Skin of body (tissue), 2 donors: ENCODE data around the gene SNTG2. TPM values are rescaled to one million over a fixed set of nuclear protein-coding genes. Genes with fewer than 3 reads are reported as not detected.

ENCODE experiments used
- DNase-seq: peaks from one replicate; lab custom pipeline; 2025; lab: John Stamatoyannopoulos, UW
- total RNA-seq: library from RNA; depleted of rRNA; stranded (reverse); fragments of >200 nt; gene quantifications from one replicate; pipeline ENCODE4 v1.2.3, GENCODE V29; 2014

SNTG2 gene
- total RNA-seq, 1 donor from 2014 or later = 5.2 TPM

DNA sequence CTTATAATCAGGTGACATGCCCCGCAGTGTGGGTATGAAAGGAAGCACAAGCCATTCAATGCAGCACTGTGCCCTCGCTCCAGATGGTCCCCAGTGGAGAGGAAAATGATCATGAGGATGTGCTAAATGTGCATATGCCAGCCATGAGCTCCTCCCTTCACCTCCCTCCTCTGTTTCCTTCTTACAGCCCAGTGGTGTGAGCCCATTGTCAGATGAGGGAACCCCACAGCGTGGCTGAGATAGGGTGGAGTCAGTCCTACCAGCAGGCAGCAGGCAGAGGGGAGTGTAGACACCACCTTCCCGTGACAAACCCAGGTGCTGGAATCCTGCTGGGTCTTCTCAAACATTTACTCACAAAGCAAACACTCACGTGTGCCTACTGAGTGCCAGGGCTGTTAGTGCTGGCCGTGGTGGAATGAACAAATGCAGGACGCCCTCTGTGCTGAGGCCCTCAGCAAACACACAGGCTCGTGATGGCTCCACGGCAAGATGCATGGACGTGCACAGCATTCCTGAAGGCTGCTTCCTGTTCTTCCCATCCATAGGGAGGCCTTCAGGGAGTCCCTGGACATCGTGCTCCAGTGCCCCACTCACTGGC lies 280.9 kb downstream of the SNTG2 start:
- DNase-seq = no peak

DNA sequence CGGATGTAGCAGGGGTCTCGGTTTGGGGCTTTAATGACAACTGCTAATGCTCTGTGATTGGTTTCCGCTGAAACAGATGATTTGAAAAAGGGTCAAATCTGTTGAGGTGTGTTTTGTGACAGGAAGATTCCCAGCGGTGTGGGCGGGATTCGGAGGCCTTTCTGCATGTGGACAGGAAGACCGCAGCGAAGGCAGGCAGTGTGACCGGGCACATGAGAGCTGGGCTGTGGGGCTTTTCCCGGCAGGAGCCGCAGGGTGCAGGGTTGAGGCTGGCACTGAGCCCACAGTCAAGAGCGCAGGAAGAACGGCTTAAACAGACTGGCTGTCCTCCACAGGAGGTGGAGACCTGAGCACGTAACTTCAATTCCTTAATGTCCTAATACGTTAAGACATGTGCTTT lies 282.6 kb downstream of the SNTG2 start:
- DNase-seq = no peak

DNA sequence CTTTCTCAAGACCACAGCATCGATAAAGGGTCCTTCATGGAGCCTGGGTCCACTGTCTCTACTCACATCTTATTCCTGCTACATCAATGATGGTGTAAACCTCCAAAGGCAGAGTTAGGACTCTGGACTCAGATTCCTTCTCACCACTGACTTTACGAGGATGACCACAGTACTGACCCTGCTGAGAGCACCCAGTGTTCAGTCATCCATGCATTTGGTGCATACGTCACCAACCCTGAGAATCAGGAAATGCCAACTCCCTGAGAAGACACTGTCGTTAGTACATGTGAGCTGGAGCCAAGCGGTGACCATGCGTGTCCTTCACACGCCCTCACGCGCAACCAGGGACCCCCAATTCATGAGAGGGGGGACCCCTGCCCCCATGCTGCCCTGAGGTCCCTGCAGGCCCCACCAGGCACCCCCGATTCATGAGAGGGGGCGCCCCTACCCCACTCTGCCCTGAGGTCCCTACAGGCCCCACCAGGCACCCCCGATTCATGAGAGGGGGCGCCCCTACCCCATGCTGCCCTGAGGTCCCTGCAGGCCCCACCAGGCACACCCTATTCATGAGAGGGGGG lies 284.2 kb downstream of the SNTG2 start:
- no peak for DNase-seq

DNA sequence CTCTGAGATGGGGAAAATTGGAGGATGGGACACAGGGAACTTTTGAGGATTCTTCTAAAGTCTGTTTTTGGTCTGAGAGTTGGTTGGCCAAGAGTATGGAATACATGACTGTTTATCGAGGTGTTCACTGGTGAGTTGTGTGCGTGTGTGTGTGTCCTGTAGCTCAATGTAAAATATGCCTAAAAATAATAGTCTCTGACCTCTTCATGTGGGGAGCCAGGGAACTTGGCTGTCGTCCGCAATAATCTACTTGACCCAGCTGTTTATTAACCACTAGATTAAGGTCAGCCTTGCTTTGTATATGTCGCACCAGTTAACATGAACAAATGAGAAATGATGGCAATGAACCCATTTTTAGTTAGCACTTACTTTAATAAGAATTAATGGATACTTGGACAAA lies 285.2 kb downstream of the SNTG2 start:
- no peak for DNase-seq

DNA sequence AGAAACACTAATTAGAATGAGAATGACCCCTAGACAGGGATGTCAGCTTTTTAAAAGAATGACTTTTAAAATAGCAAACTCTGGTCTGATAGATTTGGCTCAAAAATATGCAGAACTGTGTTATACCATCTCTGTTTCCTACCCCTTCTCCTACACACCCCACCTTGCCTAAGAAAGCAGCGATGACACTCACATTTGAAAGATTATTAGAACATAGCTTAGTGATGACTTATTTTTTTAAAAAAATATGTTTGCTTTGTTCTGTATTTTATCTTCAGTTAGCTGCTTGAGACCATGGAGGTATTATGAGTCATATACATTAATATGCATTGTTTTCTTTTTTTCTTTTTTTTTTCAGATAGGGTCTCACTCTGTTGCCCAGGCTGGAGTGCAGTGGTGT lies 286.0 kb downstream of the SNTG2 start:
- DNase-seq = no peak

DNA sequence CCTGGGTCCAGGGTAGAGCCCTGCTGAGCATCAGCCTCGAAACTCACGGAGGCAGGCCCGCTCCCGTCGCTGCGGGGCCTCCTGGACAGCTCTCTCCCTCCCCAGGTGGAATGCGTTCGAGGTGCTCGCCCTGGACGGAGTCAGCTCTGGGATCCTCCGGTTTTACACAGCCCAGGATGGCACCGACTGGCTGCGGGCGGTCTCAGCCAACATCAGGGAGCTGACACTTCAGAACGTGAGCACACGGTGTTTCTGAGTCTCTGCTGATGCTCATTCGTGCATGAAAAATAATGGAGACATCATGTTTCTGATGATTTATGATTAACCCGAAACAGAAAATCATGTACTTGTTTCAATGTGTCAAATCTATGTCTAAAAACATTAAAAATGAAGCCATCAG lies 287.1 kb downstream of the SNTG2 start:
- DNase-seq = no peak

DNA sequence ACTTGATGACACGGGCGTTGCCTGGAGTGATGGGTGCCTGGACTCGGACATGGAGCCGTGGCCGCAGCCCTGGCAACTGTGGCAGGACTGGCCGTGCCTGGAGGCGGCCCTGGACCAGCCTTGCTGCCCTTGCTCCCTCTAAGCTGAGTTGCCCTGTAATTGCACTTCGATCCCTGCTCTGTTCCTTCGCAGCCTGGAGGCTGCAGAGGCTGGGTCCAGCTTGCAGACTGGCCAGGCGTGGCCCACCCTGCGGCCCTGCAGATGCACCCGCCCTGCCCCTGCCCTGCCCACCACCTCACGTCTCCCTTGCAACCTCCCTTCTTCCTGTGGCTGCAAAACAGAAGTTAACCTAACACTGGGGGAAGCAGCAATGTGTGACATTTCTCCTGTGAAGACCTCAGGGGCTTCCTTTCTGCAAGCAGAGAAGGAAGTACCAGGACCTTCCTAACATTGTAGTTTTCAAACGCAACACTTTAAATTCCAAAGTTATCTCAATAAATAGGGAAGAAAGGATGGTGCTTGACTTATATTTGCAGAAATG lies 288.0 kb downstream of the SNTG2 start:
- no peak for DNase-seq

DNA sequence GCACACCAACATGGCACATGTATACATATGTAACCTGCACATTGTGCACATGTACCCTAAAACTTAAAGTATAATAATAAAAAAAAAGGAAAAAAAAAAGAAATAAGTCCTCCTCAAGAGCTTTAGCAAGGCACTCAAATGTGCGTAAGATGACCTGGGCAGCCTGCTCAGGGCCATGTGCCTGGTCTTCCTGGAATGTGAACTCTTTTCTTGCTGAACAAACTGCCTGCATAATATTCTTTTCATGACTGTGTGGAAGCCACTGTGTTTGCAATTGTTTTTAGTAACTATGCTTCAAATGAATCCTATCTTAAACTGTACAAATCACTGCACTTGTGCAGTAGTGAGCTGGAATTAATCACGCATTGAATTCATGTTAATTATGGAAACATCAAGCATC lies 294.5 kb downstream of the SNTG2 start:
- no peak for DNase-seq

DNA sequence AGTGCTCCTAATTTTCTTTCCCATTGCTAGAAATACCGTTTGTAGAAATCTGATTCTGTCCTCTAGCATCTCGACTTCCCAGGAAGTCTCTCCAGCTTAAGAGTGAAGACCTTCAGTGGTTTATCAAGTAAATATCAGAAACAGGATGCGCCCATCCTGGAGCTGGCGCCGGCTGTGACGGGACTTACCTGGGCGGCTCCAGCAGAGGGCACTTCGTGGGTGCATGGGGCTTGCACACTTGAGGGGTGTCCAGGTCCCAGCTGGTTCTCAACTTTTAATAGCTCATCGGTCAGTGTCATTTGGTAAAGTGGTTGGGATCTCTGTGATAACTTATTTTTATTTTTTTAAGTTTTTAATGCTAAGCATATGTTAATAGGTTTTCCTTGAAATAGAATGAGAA lies 295.6 kb downstream of the SNTG2 start:
- no peak for DNase-seq

DNA sequence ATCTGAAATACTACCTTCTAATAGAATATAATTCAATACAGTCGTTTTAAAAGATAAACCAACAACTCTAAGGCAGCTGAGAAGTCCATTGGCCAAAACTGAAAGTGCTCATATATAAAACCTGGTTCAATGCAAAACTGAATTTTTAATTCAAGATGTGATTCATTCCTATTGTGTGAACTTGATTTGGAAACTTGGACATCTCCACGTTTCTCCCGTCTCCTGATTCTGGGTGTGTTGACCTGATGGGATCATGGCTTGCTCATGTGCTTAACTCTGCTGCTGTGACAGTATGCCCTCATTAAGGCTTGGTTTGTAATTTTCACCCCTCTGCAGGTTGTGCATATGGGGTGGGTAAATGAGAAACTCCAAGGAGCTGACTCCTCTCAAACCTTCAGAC lies 296.3 kb downstream of the SNTG2 start:
- no peak for DNase-seq

DNA sequence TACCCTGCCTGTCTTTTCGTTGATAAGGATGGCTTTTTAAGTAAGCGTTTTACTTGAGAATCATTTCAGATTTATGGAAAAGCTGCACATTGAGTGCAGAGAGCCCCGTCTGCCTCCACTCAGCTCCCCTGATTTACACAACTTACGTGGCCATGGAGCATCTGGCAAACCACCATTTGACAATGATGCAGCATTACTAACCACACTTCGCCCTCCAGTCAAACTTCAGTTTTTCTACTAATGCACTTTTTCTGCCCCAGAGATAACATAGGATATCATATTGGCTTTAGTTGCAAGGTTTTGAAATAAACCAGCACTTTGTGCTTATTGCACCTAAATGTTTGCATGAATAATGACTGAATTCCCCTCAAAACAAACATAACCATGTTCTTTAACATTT lies 297.5 kb downstream of the SNTG2 start:
- no peak for DNase-seq

DNA sequence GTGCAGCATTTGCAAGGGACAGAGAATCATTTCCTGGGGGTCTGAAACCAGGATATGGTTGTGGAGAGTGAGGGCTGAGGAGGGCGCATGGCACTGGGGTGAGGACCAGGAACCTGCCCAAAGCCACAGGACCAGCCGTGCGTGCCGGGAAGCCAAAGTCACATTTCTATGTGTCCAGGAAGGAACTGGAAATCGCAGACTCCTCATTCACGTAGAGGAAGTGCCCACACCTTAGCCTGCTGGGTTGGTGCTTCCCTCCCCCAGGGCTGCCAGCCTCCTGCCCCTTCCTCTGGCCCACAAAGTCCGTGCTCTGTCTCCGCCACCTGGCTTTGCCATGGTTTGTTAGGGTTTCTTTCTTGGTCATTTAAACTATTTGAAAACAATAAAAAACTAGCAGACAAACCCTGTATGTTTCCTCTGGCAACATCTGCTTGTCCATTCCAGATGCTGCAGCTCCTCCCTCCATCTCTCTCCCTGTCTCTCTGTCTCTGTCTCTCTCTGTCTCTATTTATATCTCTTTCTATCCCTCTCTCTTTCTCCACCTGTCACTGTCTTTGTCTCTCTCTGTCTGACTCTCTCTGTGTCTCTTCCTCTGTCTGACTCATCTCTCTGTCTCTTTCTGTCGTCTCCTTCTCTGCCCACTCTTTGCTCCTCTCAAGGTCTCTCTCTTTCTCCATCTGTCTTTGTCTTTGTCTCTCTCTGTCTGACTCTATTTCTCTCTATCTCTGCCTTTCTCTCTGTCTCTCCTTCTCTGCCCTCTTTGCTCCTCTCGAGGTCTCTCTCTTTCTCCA lies 299.4 kb downstream of the SNTG2 start:
- DNase-seq = no peak

DNA sequence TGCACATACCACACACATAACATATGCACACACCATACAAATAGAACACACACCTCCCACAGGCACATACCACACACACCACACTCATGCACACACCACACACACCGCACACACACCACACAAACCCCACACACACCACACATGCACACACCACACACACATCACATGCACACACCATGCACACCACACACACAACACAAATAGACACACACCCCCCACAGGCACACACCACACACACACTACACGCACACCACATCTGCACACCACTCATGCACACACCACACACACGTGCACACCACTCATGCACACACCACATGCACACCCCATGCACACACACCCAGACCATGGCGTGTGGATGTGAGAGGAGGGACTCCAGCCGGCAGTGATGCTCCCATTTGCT lies 300.9 kb downstream of the SNTG2 start:
- no peak for DNase-seq

DNA sequence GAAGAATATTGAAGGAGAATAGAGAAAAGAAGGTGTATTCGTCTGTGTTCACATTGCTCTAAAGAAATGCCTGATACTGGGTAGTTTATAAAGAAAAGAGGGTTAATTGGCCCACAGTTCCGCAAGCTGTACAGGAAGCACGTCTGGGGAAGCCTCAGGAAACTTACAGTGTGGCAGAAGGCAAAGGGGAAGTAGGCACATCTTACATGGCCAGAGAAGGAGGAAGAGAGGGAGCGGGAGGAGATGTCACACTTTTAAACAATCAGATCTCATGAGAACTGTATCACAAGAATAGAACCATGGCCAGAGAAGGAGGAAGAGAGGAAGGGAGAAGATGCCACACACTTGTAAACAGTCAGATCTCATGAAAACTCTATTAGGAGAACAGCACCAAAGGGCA lies 303.0 kb downstream of the SNTG2 start:
- no peak for DNase-seq

DNA sequence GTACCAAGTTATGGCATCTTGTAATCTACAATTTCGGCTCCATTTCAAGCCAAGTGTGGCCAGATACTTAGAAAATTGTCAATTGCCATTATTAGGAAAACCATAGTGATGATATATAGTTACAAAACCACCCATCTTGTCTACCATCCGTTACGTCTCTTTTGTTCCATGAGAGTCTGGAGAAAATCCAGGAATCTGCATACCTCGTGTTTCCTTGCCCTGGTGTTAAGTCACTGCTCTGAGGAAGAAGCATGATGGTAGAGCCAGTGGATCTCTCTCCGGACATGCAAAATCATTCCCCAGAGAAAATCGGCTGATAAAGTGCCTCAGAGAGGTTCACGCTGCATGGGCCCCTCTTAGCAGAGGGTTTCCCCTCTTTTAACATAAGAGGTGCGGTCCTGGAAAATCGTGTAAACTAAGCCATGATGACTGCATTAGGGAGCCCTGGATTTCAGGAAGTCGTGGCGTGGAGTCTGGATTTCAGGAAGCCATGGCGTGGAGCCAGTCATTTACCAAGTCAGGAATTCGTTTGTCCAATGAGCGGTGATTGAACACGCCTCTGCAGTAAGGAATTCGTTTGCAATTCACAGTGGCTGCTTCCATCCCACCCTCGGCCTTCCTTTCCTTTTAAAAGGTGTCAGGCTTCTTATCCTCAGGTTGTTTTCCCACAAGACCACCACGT lies 304.2 kb downstream of the SNTG2 start:
- no peak for DNase-seq

DNA sequence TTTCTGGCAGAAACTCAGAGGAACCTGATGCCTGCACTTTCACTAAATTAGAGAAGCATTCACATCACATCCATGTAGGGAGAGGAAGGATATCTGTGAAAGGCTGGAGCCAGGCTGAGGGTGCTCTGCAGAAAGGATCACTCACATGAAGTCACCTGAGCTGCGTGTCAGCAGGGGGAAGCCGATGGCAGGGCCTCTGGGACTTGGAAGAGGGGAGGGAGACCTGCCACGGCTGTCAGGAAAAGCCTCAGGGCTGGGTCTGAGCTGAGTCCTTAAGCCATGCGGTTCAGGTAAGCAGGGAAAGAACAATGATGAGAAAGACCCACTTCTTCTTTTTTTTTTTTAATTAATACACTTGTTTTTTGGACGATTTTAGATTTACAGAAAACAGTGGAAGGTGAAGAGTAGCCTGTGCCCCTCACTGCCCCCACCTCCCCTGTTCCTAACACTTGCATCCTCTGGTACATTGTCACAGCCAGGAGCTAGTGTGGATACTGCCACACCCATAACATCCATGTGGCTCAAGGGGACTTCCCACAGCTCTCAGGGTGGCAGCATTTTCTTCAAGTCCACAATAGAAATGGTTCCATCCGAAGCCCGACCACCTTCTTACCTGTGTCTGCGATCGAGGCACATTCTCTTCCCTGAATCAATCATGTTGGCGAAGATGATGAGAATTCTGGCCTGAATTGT lies 306.1 kb downstream of the SNTG2 start:
- DNase-seq = no peak

DNA sequence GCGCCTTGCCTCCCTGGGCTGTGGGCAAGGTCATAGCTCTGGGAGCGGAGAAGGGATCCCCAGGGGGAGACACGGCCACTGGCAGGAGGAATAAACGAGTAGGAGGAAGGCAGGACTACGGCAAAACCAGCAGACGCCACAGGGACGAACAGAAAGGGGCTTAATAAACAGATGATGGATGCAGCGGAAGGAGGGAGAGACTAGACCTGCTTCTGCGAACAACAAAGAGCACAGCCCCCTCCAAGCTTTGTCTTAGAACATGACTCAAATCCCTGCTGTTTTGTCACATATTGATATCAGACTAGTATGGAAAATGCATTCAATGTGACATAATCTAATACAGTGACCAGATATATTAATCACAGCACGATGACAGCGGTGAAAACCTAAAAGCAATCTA lies 306.7 kb downstream of the SNTG2 start:
- no peak for DNase-seq

DNA sequence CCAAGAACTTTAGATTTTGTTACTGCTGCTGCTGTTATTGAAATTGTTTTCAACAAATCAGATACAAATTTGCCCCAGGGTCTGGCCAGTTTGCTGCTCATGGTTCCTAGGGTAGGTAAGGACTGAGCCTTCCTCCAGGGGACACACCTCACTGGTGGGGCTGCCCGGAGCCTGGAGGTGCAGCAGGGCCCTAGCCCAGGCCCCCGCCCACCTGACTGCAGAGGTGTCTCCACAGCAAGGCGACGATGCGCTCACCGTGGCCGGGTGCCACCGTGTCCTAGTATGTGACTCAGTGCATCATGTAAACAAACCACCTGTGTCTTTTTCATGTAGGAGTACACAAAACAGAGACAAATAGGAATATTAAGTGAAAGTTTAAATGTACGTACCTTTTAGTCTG lies 309.1 kb downstream of the SNTG2 start:
- DNase-seq = no peak

DNA sequence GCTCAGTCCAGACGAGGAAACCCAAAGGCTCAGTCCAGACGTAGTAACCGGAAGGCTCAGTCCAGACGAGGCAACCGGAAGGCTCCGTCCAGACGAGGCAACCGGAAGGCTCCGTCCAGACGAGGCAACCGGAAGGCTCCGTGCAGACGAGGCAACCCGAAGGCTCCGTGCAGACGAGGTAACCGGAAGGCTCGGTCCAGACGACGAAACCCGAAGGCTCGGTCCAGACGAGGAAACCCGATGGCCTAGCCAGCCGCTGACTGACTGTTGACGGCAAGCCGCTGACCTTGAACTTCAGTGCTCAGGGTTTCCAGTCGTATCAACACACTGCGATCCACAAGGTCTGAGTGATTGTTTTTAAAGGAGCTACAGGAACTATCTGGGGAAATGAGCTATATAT lies 312.0 kb downstream of the SNTG2 start:
- DNase-seq = no peak

DNA sequence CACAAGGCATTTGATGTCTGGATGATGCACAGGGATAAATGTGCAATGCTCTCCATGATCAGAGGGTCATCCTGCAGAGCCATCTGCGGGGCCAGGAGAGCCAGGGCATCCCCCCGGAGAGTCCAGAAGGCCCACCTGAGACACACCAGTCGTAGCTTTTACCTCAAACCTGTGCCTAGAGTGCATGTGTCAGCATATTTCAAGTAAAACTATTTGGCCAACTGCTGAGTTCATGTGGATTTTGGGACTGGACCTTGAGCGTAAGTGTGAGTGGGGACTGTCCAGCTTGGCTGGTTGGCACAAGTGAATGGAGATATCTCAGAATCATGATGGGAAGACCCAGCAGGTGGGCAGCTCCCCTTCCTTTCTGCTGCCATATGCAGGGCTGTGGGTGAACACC lies 314.8 kb downstream of the SNTG2 start:
- no peak for DNase-seq

DNA sequence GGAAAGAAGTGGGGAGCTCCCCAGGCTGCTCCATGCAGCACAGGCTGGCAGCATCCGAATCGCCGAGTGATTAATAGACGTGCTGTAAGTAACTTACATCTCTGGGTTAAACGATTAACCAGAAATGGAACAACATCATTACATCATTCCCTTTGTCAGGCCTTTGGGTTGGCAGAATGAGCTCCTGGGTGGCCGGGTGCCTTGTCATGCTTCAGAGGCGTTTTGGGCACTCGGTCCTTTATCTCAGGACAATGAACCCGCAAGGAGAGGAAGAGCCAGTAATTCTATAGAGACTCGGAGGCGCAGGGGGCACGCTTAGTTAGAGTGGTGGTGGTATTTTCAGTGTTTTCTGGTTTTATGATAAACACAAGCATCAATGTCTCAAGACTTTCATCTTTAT lies 315.7 kb downstream of the SNTG2 start:
- DNase-seq = no peak

DNA sequence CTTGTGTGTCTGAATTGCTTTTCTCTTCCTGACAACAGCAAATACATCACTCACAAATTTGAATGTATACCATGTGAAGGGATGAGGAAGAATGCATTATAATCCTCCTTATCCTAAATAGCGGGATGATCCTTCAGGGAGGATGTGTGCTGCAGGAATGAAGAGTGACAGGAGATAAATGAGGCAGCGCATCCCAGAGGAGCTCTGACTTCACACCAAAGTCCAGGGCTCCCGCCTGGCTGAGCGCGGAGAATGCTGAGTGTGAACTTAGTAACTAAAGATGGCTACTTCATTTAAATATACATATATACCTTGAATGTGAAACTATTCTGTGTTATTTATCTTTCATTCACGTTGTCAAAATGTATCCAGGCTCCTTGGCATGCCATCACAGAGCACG lies 317.4 kb downstream of the SNTG2 start:
- no peak for DNase-seq
